ENCODE data around the gene DOCK7. TPM values are rescaled to one million over a fixed set of nuclear protein-coding genes. Genes with fewer than 3 reads are reported as not detected.

DOCK7 gene
- total RNA-seq, 1 donor from 2014 or later = 36.5 TPM

GRCh38 chr1:62590255-62590969 is 97.8 kb downstream of the DOCK7 start:
- no peaks in the 10 kb centered on the region for H3K27me3 ChIP-seq (ENCODE audit: low read depth)
- no peaks in the 10 kb centered on the region for H3K9me3 ChIP-seq
- no peak overlapping the region for H3K27ac ChIP-seq
- DNase-seq (no peak), ATAC-seq (no peak)
- no peaks in the 10 kb centered on the region for H3K4me1 ChIP-seq
- intact Hi-C loops (cut with DNase I) = no loop called here
- peaks cover 6% of the 10 kb centered on the region for H3K36me3 ChIP-seq
- TF ChIP-seq, protein P1, sequence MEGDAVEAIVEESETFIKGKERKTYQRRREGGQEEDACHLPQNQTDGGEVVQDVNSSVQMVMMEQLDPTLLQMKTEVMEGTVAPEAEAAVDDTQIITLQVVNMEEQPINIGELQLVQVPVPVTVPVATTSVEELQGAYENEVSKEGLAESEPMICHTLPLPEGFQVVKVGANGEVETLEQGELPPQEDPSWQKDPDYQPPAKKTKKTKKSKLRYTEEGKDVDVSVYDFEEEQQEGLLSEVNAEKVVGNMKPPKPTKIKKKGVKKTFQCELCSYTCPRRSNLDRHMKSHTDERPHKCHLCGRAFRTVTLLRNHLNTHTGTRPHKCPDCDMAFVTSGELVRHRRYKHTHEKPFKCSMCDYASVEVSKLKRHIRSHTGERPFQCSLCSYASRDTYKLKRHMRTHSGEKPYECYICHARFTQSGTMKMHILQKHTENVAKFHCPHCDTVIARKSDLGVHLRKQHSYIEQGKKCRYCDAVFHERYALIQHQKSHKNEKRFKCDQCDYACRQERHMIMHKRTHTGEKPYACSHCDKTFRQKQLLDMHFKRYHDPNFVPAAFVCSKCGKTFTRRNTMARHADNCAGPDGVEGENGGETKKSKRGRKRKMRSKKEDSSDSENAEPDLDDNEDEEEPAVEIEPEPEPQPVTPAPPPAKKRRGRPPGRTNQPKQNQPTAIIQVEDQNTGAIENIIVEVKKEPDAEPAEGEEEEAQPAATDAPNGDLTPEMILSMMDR (IDR thresholded peaks at IDR 0.05) = no peak
- H3K4me3 ChIP-seq = no peak overlapping the region

GRCh38 chr1:62589321-62589720 is 98.9 kb downstream of the DOCK7 start:
- Histone ChIP-seq H3K9me3 (no peaks in the 10 kb centered on the region), H3K27me3 (ENCODE audit: low read depth) (no peaks in the 10 kb centered on the region), H3K36me3 (peaks cover 6% of the 10 kb centered on the region), H3K27ac (no peak overlapping the region), H3K4me3 (no peak overlapping the region), H3K4me1 (no peaks in the 10 kb centered on the region)
- intact Hi-C loops (cut with DNase I) = no loop called here
- no peak for ATAC-seq
- TF ChIP-seq, protein P1 (IDR thresholded peaks at IDR 0.05) = no peak
- no peak for DNase-seq

DNA sequence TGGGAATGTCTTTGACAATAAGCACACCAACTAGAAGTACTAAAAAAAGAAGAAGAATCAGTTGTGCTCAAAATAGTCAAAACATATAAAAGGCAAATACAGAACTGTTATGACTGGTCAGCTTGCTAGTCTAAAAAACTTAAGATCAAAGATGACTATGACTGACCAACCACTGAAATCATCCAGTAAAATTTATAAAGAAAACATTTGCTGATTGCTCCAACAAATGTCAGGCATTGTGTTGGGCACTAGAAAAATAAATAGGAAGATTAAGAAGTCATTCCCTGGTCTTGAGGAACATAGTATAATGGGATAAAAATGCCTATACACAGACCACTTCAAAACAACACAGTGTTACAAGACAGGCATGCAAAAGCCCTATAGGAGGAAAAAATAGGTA is 100.2 kb downstream of the DOCK7 start:
- Histone ChIP-seq H3K4me3 (no peak overlapping the region), H3K27ac (no peak overlapping the region), H3K36me3 (peaks cover 6% of the 10 kb centered on the region), H3K9me3 (no peaks in the 10 kb centered on the region), H3K4me1 (no peaks in the 10 kb centered on the region), H3K27me3 (ENCODE audit: low read depth) (no peaks in the 10 kb centered on the region)
- no peak for ATAC-seq
- DNase-seq = no peak
- intact Hi-C loops (cut with DNase I) = no loop called here
- TF ChIP-seq, protein P1 (IDR thresholded peaks at IDR 0.05) = no peak

DNA sequence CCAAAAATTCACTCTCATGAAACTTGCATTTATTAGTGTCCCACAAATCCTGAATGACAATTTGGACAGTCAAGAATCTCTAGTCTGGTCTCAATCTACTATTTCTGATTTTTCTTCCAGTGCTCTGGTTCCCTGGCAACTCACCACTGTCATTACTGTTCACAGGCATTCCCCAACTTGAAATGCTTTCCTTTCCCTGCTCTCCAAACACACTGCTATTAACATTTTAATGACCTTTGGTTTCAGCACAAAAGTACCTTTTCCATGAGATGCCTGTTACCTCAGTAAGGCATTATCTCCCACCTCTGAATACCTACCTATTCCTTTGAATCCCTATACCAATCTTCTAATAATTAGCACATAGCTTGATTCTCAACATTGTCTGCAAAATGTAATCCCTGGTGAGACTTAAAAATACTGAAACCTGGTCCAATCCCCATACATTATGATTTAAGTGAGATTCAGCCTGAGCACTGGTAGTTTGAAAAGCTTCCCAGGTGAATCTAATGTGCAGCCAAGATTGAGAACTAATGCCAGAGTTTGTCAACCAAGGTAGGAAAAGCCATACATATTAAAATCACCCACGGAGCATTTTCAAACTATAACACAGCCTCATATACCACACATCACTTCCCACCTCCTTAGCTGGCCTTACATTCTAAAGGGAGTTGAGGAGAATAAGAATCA is 102.6 kb downstream of the DOCK7 start:
- H3K27me3 ChIP-seq (ENCODE audit: low read depth) = no peaks in the 10 kb centered on the region
- no peak overlapping the region for H3K27ac ChIP-seq
- intact Hi-C loops (cut with DNase I) = no loop called here
- TF ChIP-seq, protein P1 (IDR thresholded peaks at IDR 0.05) = no peak
- no peak for DNase-seq
- no peaks in the 10 kb centered on the region for H3K9me3 ChIP-seq
- H3K36me3 ChIP-seq = peaks cover 12% of the 10 kb centered on the region
- no peak for ATAC-seq
- H3K4me3 ChIP-seq = no peak overlapping the region
- no peaks in the 10 kb centered on the region for H3K4me1 ChIP-seq

DNA sequence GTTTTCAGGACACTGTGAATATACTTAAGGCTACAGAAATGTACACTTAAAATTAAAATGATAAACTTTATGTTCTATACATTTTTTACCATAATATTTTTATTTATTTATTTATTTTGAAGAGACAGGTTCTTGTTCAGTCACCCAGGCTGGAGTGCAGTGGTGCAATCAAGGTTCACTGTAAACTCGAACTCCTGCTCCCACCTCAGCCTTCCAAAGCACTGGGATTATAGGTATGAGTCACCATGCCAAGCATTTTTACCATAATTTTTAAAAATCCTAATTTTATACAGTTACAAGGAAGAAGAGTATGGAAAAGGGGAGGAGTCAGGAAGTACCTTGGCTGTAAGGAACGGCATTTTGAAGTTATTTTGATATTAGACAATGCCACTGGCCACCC is 114.5 kb downstream of the DOCK7 start:
- Histone ChIP-seq H3K9me3 (peaks cover 5% of the 10 kb centered on the region), H3K4me1 (no peaks in the 10 kb centered on the region), H3K27ac (no peak overlapping the region), H3K27me3 (ENCODE audit: low read depth) (no peaks in the 10 kb centered on the region), H3K36me3 (peaks cover 33% of the 10 kb centered on the region), H3K4me3 (no peak overlapping the region)
- ATAC-seq = no peak
- intact Hi-C loops (cut with DNase I) = no loop called here
- DNase-seq = no peak
- TF ChIP-seq, protein P1 (IDR thresholded peaks at IDR 0.05) = no peak
